ENCODE results near the gene CCDC88B. TPM values are rescaled to one million over a fixed set of nuclear protein-coding genes. Genes with fewer than 3 reads are reported as not detected.

Gene CCDC88B
- total and polyA plus RNA-seq, 9 of the 15 experiments (the other 6 are each of a cell fraction or from before 2014, with no cell fraction given) = 0.13 to 18.1 (median 7.9) TPM

GRCh38 chr11:64331569-64332371 lies 8.2 kb upstream of the CCDC88B start (continued):
- TF ChIP-seq ATF3 (IDR thresholded peaks at IDR 0.05) (peak; percentile 89), ATF3 (CRISPR knock-in tag; conservative IDR thresholded peaks at IDR 0.05) (no peak), ZNF707 (CRISPR knock-in tag; conservative IDR thresholded peaks at IDR 0.05) (no peak), XRCC5 (IDR thresholded peaks at IDR 0.05; ENCODE audit: low read depth, low read length) (peak; percentile 32; the same call in 1 of the 2 replicates), CBX1 (IDR thresholded peaks at IDR 0.05; ENCODE audit: low read depth) (no peak), MIER1 (IDR thresholded peaks at IDR 0.05; ENCODE audit: low read depth) (no peak; the same call in 1 of the 2 replicates), ETV1 (tag; conservative IDR thresholded peaks at IDR 0.05; ENCODE audit: low read depth) (peak; percentile 38), NR2C1 (IDR thresholded peaks at IDR 0.05) (peak; percentile 77), NR2C1 (tag; IDR thresholded peaks at IDR 0.05) (peak; percentile 80; the same call in 1 of the 2 replicates), MAFG (tag; conservative IDR thresholded peaks at IDR 0.05) (peak; percentile 69), ZNF717 (CRISPR knock-in tag; IDR thresholded peaks at IDR 0.05) (no peak), NFIC (IDR thresholded peaks at IDR 0.05) (peak; percentile 95), ELF4 (CRISPR knock-in tag; IDR thresholded peaks at IDR 0.05) (peak; percentile 96)
- TF ChIP-seq, protein P1, sequence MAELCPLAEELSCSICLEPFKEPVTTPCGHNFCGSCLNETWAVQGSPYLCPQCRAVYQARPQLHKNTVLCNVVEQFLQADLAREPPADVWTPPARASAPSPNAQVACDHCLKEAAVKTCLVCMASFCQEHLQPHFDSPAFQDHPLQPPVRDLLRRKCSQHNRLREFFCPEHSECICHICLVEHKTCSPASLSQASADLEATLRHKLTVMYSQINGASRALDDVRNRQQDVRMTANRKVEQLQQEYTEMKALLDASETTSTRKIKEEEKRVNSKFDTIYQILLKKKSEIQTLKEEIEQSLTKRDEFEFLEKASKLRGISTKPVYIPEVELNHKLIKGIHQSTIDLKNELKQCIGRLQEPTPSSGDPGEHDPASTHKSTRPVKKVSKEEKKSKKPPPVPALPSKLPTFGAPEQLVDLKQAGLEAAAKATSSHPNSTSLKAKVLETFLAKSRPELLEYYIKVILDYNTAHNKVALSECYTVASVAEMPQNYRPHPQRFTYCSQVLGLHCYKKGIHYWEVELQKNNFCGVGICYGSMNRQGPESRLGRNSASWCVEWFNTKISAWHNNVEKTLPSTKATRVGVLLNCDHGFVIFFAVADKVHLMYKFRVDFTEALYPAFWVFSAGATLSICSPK (IDR thresholded peaks at IDR 0.05; ENCODE audit: borderline replicate concordance) = peak; percentile 95; the same call in 1 of the 2 replicates
